Adrenal gland (tissue), 12 donors: ENCODE data around the gene OMP. TPM values are rescaled to one million over a fixed set of nuclear protein-coding genes. Genes with fewer than 3 reads are reported as not detected.
A peak's percentile ranks its signal among the peaks of the same experiment; 100 is the strongest.

Source experiments
- DNase-seq, 7 donors: peaks; one replicate each; pipeline ENCODE4 v3.0.0-alpha.2; 2019 to 2020
- H3K27ac ChIP-seq, 5 donors: fragments of 200-600 bp; sonication (generic) in 4 of 5; 1 replicate in 3 of 5; 2 replicates in 2 of 5; pipeline versions ENCODE4 v1.5.1 to v1.8.0; 2016 to 2020; ENCODE audit warnings: mild to moderate bottlenecking in 1 of 5
- H3K27me3 ChIP-seq: fragments of 200-600 bp; 2 replicates; pipeline ENCODE4 v1.8.0; 2021
- H3K36me3 ChIP-seq, 2 donors: fragments of 200-600 bp; replicated peaks in 1 of 2; 1 replicate in 1 of 2; 2 replicates in 1 of 2; pipeline versions ENCODE4 v1.5.1 to v1.8.0; 2018 to 2022
- H3K4me1 ChIP-seq, 2 donors: fragments of 200-600 bp; replicated peaks in 1 of 2; 1 replicate in 1 of 2; 2 replicates in 1 of 2; pipeline versions ENCODE4 v1.5.1 to v1.8.0; 2018 to 2021
- H3K4me3 ChIP-seq, 4 donors: fragments of 200-600 bp; sonication (generic) in 3 of 4; one replicate each; pipeline ENCODE4 v1.5.1; 2016 to 2018
- H3K9me3 ChIP-seq, 3 donors: fragments of 200-600 bp; sonication (generic) in 1 of 3; replicated peaks in 1 of 3; 1 replicate in 2 of 3; 2 replicates in 1 of 3; pipeline versions ENCODE4 v1.5.1 to v1.8.0; 2016 to 2021
- POLR2A ChIP-seq, 2 donors: fragments of 450-650 bp; IDR thresholded peaks; one replicate each; pipeline ENCODE4 v1.6.1; 2017; ENCODE audit warnings: antibody characterized with exemption in 2 of 2, mild to moderate bottlenecking in 2 of 2, moderate library complexity in 1 of 2
- WGBS, 4 donors: extraction: QIAGEN DNeasy Blood & Tissue Kit in 2 of 4; methylation state at CpG; one replicate each; pipeline versions ENCODE4 v1.1.5 to v1.1.7; 2013 to 2017; 5-methylcytosine and 5-hydroxymethylcytosine counted together
- intact Hi-C, 2 donors: fragments of 100-400 bp; cut with DNase I; formaldehyde crosslinking; loops; one replicate each; pipeline versions ENCODE4 v1.14.1 to v1.15.0; 2022 to 2023
- polyA plus RNA-seq, 3 donors: library from polyadenylated mRNA; stranded (reverse); fragments of 200-250 nt in 2 of 3; fragments of 350-450 nt in 1 of 3; fragmentation: Illumina TruSeq in 1 of 3; extraction: RNeasy Lipid Tissue Mini Kit (QIAGEN cat#74804) in 1 of 3; gene quantifications; one replicate each; pipeline ENCODE4 v1.2.3, GENCODE V29; 2013 to 2014
- total RNA-seq, 9 donors: library from RNA; depleted of rRNA in 4 of 9; stranded (reverse); fragments of >200 nt in 4 of 9; fragments of 120-200 nt in 1 of 9; fragmentation: NEBNext Ultra II Directional in 1 of 9; extraction: Animal tissue kit (Norgen Biotek cat#: 25700) in 1 of 9; gene quantifications; one replicate each; pipeline versions ENCODE4 v1.1.0 to v1.2.4, GENCODE V29; 2013 to 2023
- TF ChIP-seq, protein P1 (sequence below), 6 experiments: fragments of 450-650 bp in 4 of 6; fragments of 200-600 bp in 2 of 6; sonication (generic) in 1 of 6; IDR thresholded peaks; 1 replicate in 5 of 6; 2 replicates in 1 of 6; pipeline versions ENCODE4 v1.5.1 to v1.8.0; 2016 to 2021; ENCODE audit warnings: antibody characterized with exemption in 6 of 6, mild to moderate bottlenecking in 2 of 6, moderate library complexity in 1 of 6
- donor health status: healthy with polysubstance abuse.
- donor health status: Bipolar disorder and iron deficiency.
- donor health status: DM: yes; HTN: yes; CAD: no.
- donor health status: DM: no; HTN: no; CAD: no.
- donor health status: DM: no; HTN: no; CAD: no.
- donor health status: DM: yes; HTN: yes; CAD: no.

OMP gene
- total and polyA plus RNA-seq, 12 donors, result 0.50 to 1.6 (median 0.92) TPM; not detected in 9

- Histone ChIP-seq H3K36me3 (no peaks in the 10 kb centered on the region), H3K27ac (no peak overlapping the region), H3K27me3 (no peaks in the 10 kb centered on the region), H3K4me1 (peaks cover 21 to 25% of the 10 kb centered on the region in 2 donors), H3K9me3 (no peaks in the 10 kb centered on the region), H3K4me3 (no peak overlapping the region)
- DNase-seq, result no peak
- 94 to 98% (median 95%) methylated on average over 6 to 8 of the region's 8 CpGs for WGBS, 4 donors
- intact Hi-C loops, result no loop called here
- no peak for TF ChIP-seq POLR2A (IDR thresholded peaks at IDR 0.05)
- TF ChIP-seq, protein P1, sequence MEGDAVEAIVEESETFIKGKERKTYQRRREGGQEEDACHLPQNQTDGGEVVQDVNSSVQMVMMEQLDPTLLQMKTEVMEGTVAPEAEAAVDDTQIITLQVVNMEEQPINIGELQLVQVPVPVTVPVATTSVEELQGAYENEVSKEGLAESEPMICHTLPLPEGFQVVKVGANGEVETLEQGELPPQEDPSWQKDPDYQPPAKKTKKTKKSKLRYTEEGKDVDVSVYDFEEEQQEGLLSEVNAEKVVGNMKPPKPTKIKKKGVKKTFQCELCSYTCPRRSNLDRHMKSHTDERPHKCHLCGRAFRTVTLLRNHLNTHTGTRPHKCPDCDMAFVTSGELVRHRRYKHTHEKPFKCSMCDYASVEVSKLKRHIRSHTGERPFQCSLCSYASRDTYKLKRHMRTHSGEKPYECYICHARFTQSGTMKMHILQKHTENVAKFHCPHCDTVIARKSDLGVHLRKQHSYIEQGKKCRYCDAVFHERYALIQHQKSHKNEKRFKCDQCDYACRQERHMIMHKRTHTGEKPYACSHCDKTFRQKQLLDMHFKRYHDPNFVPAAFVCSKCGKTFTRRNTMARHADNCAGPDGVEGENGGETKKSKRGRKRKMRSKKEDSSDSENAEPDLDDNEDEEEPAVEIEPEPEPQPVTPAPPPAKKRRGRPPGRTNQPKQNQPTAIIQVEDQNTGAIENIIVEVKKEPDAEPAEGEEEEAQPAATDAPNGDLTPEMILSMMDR (IDR thresholded peaks at IDR 0.05), result no peak
These were observed 46.5 kb downstream of the OMP start for GRCh38 chr11:77148963-77149715.

GRCh38 chr11:77149716-77150392 lies 47.2 kb downstream of the OMP start:
- Histone ChIP-seq H3K27ac (no peak overlapping the region), H3K27me3 (no peaks in the 10 kb centered on the region), H3K4me3 (no peak overlapping the region), H3K36me3 (no peaks in the 10 kb centered on the region), H3K9me3 (no peaks in the 10 kb centered on the region), H3K4me1 (peaks cover 28 to 32% of the 10 kb centered on the region in 2 donors)
- no peak for DNase-seq
- intact Hi-C loops, result no loop called here
- WGBS, 4 donors, result 88 to 94% (median 91%) methylated on average over 7 to 12 of the region's 12 CpGs
- TF ChIP-seq, protein P1 (IDR thresholded peaks at IDR 0.05), result no peak
- TF ChIP-seq POLR2A (IDR thresholded peaks at IDR 0.05), result no peak

- Histone ChIP-seq H3K9me3 (no peaks in the 10 kb centered on the region), H3K36me3 (no peaks in the 10 kb centered on the region), H3K27me3 (no peaks in the 10 kb centered on the region), H3K4me3 (no peak overlapping the region), H3K4me1 (peaks cover 32 to 37% of the 10 kb centered on the region in 2 donors), H3K27ac (peak overlapping the region in 2 of 5 donors; percentile 63 to 65)
- intact Hi-C loops, result no loop called here
- TF ChIP-seq, protein P1 (IDR thresholded peaks at IDR 0.05), result no peak
- TF ChIP-seq POLR2A (IDR thresholded peaks at IDR 0.05), result no peak
- 89 to 96% (median 94%) methylated on average over 3 to 10 of the region's 10 CpGs for WGBS, 4 donors
- DNase-seq, result no peak
These were observed 48.2 kb downstream of the OMP start for GRCh38 chr11:77150836-77151235.

DNA sequence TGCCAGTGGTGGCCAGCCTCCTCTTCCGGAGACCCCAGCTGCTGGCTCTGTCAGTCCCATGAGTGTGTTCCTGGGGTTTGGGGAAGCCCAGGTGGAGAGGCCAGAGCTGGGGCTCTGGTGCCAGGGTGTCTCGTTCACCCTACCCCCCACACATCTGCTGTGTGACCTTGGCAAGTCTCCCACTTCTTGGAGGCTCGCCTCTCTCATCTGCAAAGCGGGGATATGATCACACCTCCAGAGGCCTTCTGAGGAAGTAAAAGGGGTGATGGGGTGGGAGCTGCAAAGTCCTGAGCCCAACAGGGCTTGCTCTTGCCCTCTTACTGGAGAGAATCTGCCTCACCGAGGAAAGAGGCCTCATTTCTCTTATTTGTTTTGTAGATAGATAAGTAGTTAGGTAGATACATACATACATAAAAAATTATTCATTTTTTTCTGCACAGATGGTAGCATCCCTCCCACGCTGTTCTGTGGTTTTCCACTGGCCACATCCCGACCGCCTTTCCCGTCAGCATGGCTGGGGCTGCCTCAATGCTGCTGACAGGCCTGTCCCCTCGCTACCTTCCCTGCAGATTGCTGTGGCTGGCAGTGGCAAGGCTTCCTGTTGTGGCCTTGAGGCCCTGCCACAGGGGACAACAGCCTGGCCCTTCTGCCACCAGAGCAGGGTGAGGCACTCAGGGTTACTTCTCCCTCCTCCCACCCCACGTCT lies 49.3 kb downstream of the OMP start:
- Histone ChIP-seq H3K36me3 (peaks cover 0 to 5% of the 10 kb centered on the region in 2 donors), H3K9me3 (no peaks in the 10 kb centered on the region), H3K27me3 (no peaks in the 10 kb centered on the region), H3K4me3 (no peak overlapping the region), H3K27ac (peak overlapping the region in 3 of 5 donors; percentile 27 to 65 (median 63)), H3K4me1 (peaks cover 32 to 37% of the 10 kb centered on the region in 2 donors)
- peak in 5 of 7 donors; percentile 40 to 59 (median 51) for DNase-seq
- intact Hi-C loops, result no loop called here
- no peak for TF ChIP-seq POLR2A (IDR thresholded peaks at IDR 0.05)
- TF ChIP-seq, protein P1 (IDR thresholded peaks at IDR 0.05), result no peak
- WGBS, 4 donors, result 40 to 69% (median 45%) methylated on average over 8 to 10 of the region's 11 CpGs
